HFF-Myc (cell line): ENCODE measurements around the gene HS3ST4.

ENCODE experiments used
- DNase-seq: peaks from one replicate; pipeline ENCODE4 v3.0.0-alpha.2; 2011; ENCODE audit warnings: low read depth; ENCODE audit errors: extremely low read depth
- H3K4me3 ChIP-seq: replicated peaks from 2 replicates; pipeline ENCODE4 v1.5.1; 2011; ENCODE audit warnings: low read depth, mild to moderate bottlenecking, control low read depth, low read length
- CTCF ChIP-seq: IDR thresholded peaks from 2 replicates; pipeline ENCODE4 v1.5.1; 2012; ENCODE audit warnings: mild to moderate bottlenecking, low read depth, low read length, control low read depth; ENCODE audit errors: missing control alignments

The HS3ST4 gene

DNA sequence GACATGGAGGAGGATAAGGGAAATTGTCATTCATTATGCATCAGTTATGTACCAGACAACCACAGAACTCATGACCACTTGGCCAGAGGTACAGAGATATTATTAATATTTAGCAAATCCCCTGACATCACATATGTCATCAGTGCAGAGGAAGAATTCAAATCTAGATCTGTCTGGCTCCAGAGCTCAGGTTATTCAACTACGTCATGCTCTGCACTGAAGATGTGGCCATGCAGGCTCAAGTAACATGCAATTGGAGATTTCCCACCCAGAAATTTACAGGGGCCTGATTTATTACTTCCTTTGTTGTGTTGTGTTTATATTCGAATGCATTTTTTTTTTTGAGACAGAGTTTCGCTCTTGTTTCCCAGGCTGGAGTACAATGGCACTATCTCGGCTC, 224.3 kb downstream of the HS3ST4 start:
- H3K4me3 ChIP-seq = no peak overlapping the region
- no peak for TF ChIP-seq CTCF
- no peak for DNase-seq

- no peak for DNase-seq
- TF ChIP-seq CTCF = no peak
- no peak overlapping the region for H3K4me3 ChIP-seq
Measured at GRCh38 chr16:25922438-25922837, 230.7 kb downstream of the HS3ST4 start.

DNA sequence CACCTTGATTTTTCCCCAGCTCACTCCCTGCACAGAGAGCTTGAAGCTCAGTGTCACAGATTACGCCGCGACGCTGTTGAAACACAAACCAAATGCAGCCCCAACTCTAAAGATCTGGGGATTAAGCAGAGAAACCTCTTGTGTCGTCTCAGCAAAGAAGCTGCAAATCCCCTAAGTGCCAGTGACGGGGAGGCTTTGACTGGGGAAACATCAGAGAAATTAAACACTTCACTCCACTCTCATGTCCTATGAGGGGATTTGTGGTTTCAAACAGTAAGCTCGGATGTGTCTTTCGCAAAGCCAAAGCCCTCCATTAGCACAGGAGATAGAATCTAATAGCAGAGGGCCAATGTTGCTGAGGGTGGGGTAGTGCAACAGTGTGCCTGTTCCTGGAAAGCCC, 233.7 kb downstream of the HS3ST4 start:
- no peak for DNase-seq
- no peak for TF ChIP-seq CTCF
- H3K4me3 ChIP-seq = no peak overlapping the region

GRCh38 chr16:25931473-25932035, 239.8 kb downstream of the HS3ST4 start:
- DNase-seq = no peak
- H3K4me3 ChIP-seq = no peak overlapping the region
- no peak for TF ChIP-seq CTCF

- no peak for DNase-seq
- H3K4me3 ChIP-seq = no peak overlapping the region
- no peak for TF ChIP-seq CTCF
Measured at GRCh38 chr16:25941800-25942499, 250.2 kb downstream of the HS3ST4 start.

DNA sequence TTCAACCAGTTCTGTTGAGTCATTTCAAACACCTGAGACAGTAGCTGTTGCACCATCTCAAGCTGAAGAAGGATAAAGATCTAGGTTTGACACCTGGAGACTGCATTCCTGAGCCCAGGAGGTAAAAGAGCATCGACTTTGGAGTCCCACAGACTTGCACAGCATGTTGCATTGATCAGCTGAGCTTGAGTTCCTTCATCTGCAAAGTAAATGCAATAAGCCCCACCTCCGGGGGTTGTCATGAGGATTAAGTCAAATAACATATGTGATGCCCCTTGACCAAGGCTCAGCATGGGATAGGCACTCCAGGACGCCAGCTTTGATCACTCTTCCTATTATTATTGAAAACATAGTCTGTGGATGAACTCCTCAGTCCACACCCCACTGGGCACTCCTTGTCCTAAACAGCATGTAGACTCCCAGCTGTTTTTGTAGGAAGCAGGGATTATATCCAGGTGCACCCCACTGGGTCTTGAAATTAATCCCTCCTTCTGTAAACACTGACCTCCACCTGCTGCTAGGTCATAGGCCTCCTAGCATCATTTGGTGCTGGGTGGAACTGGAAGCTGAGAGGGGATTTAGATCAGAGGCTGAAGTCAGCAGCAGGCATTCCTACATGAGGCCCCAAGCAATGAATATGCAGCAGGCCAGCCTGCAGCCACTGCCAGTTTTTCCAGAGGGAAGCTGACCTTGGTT, 259.0 kb downstream of the HS3ST4 start:
- no peak for DNase-seq
- H3K4me3 ChIP-seq = no peak overlapping the region
- TF ChIP-seq CTCF = no peak

DNA sequence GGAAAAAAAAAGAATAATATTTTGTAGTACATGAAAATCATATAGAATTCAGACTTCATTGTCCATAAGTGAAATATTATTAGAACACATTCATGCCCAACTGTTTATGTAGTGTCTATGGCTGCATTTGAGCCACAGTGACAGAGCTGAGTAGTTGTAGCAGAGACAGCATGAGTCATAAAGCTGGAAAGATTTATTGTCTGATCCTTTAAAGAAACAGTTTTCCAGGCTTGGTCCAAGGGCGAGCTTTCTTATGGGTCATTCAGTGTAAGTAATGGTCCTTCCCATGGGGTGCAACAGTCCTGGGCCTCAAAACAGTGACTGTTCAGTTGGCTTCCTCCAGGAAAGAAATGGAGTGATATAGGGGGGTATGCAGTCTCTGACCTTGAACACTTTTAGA, 260.2 kb downstream of the HS3ST4 start:
- H3K4me3 ChIP-seq = no peak overlapping the region
- no peak for TF ChIP-seq CTCF
- DNase-seq = no peak
